Omental fat pad (tissue), 4 donors: ENCODE data around the gene NFE2. TPM values are rescaled to one million over a fixed set of nuclear protein-coding genes. Genes with fewer than 3 reads are reported as not detected.

Source experiments
- ATAC-seq: fragments of 150-250 bp; one replicate; pipeline ENCODE4 v1.9.1; 2016; ENCODE audit warnings: mild to moderate bottlenecking, moderate library complexity; ENCODE audit not compliant: low FRiP score
- DNase-seq: peaks from one replicate; pipeline ENCODE4 v3.0.0-alpha.2; 2019; ENCODE audit warnings: low spot score
- total RNA-seq, 4 donors: library from RNA; depleted of rRNA; stranded (reverse); fragments of >200 nt; gene quantifications; one replicate each; pipeline ENCODE4 v1.1.0, GENCODE V29; 2016
- TF ChIP-seq, protein P1 (sequence below), 3 donors: fragments of 450-650 bp; IDR thresholded peaks; one replicate each; pipeline ENCODE4 v1.5.1; 2016 to 2017; ENCODE audit warnings: antibody characterized with exemption in 3 of 3, mild to moderate bottlenecking in 3 of 3, moderate library complexity in 2 of 3

Gene NFE2
- total RNA-seq, 4 donors from 2014 or later: 0.72 to 16.9 (median 2.1) TPM

DNA sequence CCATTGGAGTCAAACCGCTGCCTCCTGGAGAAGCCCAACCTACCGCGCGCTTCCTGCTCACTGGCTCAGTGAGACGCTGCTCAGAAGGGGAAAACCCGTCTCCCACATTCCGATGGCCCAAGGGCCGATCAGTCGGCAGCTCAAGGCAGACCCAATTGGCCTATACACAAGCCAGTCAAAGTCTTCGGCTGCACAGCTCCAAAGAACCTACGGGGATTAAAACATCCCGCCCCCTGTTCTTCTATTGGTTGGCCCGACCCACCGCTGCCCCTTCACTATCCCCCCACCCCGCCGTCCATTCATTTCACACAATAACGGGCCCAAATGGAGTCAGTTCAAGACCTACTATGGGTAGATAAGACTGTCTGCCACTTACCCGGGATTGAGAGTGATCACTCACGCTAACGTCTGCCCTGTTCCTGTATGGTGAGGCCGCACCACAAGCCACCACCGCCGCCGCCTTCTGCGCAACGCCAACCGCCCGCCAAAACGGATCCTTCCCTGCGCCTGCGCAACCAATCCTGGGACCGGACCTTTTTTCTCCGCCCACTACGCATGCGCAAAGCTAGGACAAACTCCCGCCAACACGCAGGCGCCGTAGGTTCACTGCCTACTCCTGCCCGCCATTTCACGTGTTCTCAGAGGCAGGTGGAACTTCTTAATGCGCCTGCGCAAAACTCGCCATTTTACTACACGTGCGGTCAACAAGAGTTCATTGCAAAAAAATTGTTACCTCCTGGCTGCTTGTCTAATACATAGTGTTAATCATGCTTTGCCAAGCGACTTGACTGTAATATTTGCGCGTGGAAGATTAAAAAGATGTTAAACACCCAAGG lies 21.0 kb downstream of the NFE2 start, which contains the start of gene CBX5:
CBX5 (minus strand) TSS at position 491 of the 836 bp plus-strand sequence. CDS start 22,472 bp downstream, outside the sequence.
- TF ChIP-seq, protein P1, sequence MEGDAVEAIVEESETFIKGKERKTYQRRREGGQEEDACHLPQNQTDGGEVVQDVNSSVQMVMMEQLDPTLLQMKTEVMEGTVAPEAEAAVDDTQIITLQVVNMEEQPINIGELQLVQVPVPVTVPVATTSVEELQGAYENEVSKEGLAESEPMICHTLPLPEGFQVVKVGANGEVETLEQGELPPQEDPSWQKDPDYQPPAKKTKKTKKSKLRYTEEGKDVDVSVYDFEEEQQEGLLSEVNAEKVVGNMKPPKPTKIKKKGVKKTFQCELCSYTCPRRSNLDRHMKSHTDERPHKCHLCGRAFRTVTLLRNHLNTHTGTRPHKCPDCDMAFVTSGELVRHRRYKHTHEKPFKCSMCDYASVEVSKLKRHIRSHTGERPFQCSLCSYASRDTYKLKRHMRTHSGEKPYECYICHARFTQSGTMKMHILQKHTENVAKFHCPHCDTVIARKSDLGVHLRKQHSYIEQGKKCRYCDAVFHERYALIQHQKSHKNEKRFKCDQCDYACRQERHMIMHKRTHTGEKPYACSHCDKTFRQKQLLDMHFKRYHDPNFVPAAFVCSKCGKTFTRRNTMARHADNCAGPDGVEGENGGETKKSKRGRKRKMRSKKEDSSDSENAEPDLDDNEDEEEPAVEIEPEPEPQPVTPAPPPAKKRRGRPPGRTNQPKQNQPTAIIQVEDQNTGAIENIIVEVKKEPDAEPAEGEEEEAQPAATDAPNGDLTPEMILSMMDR (IDR thresholded peaks at IDR 0.05): no peak
- ATAC-seq: peak; percentile 94

DNA sequence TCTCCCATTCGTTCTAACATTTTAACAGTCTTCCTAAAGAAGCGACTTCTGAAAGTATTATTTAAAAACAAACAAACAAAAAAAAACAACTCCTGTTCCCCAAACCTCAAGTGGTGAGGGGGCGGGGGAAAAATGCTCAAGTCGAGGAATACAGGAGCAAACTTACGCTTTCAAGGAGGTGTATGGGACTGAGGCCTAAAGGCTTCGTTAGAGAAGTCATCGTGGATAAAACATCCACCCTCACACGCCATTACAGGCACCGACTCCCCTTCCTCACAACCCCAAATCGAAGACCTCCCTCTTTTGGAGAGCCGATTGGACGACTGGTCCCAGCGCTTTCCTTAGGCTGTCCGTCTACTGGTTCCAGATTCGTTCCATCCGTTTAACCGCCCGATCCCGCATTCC lies 21.6 kb downstream of the NFE2 start:
- no peak for DNase-seq
- no peak for ATAC-seq
- TF ChIP-seq, protein P1 (IDR thresholded peaks at IDR 0.05): no peak

More for the DNA sequence above, 21.0 kb downstream of the NFE2 start, which contains the start of gene CBX5:
- DNase-seq: peak; percentile 95

- no peak for DNase-seq
- no peak for ATAC-seq
- TF ChIP-seq, protein P1 (IDR thresholded peaks at IDR 0.05): no peak
Measured at GRCh38 chr12:54277823-54278276, 23.0 kb downstream of the NFE2 start.

DNA sequence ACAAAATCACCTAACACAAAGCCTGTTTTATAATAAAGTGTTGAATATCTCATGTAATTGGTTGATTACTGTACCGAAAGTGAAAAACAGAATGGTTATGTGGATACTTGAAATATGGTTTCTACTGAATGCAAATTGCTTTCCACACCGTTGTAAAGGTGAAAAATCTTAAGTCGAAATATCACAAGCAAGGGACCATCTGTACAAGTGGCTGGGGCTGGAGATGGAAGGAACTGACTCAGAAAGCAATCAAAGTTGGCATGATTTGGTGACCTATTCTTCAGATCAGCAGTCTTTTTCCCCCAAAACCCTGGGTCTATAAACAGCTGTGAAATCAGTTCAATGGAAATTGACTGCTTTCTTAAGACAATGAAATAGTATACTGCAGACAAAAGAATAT lies 24.4 kb downstream of the NFE2 start:
- DNase-seq: no peak
- ATAC-seq: no peak
- TF ChIP-seq, protein P1 (IDR thresholded peaks at IDR 0.05): no peak

GRCh38 chr12:54273981-54274380 lies 26.8 kb downstream of the NFE2 start:
- no peak for DNase-seq
- ATAC-seq: no peak
- TF ChIP-seq, protein P1 (IDR thresholded peaks at IDR 0.05): no peak

DNA sequence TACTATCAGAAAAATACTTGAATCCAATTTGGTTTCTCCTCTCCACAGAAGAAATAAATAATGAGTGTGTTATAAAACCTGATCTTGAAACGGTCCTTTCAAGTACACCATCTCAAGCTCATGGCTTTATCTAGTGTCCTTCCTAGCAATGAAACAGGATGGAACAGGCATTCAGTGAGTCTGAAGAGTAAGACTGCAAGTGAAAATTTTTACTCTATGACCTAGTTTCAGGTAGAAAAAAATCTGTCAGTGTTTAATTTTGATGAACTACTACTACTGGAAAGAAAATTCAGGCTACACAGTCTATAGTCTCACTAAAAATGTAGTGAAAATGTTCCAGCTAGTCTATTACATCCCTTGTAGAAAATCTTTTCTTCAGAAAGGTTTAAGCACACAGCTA lies 28.6 kb downstream of the NFE2 start:
- DNase-seq (no peak), ATAC-seq (no peak)
- TF ChIP-seq, protein P1 (IDR thresholded peaks at IDR 0.05): no peak

GRCh38 chr12:54270345-54270744 lies 30.5 kb downstream of the NFE2 start:
- ATAC-seq (no peak), DNase-seq (no peak)
- TF ChIP-seq, protein P1 (IDR thresholded peaks at IDR 0.05): no peak
